GM12801 (cell line): Measurements from ENCODE around the gene CD177.

Source experiments
- CTCF ChIP-seq: IDR thresholded peaks from one replicate; pipeline ENCODE4 v1.5.1; 2011; ENCODE audit warnings: control low read depth; ENCODE audit not compliant: insufficient read length; ENCODE audit errors: extremely low read depth

Gene CD177

DNA sequence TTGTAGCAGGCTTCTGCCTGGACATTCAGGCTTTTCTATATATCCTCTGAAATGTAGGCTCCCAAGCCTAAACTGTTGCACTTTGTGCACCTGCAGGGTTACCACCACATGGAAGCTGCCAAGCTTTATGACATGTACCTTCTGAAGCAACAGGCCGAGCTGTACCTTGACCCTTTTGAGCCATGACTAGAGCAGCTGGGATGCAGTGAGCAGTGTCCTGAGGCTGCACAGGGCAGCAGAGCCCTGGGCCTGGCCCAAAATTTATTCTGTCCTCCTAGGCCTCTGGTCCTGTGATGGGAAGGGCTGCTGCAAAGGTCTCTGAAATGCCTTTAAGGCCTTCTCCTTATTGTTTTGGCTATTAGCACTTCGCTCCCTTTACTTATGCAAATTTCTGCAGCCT, 23.5 kb upstream of the CD177 start:
- no peak for TF ChIP-seq CTCF

DNA sequence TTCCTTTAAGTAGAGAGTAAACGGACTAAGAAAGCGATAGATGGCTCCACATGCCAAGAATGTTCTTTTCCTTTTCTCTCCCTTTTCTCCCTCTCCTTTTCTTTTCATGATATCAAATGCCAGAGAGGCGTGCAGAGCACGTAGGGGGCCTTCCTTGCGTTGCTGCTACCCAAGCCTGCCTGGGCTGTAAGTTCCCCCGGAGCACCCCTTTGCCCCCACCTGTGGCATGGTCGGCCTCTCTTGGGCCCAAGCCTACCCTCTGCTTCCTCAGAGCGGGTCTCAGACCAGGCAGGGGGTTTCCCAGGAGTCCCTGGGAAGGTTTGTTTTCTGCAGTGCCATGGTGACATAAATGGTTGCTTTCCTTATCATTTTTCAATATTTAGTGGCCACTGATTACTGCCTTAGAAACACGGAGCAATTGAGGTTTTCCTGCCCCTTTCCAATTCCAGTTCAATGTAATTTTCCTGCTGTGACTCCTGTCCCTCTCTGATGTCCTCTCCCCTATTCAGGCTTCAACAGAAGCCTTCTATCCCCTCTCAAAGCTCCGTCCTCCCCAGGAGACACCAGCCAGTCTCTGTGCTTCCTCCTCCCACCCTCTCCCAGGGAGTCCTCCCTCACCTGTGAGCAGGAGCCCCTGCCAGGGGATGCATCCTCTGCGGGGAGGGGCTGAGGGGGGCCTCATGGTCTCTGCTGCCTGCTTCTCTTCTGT, 22.6 kb upstream of the CD177 start:
- TF ChIP-seq CTCF = no peak

GRCh38 chr19:43331435-43332010, 22.0 kb upstream of the CD177 start:
- no peak for TF ChIP-seq CTCF

- TF ChIP-seq CTCF = no peak
Observed at GRCh38 chr19:43332058-43332922, 21.2 kb upstream of the CD177 start.

DNA sequence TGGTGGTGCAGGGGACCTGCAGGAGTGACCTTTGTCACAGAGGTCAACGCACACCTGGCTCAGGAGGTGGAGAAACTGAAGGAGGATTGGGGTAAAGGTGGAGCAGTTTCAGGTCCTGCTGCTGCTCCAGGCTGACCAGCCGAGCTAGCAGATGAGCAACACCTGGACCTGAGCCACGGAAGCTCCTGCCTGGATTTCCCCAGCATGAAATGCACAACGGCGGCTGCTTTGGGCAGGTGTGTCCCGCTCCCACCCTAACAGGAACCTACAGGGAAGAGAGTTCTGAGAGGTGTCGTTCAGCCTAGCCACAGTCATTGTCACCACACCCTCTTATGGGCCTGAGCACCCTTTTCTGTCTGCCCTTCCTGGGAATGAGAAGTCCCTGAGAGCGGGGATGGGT, 15.7 kb upstream of the CD177 start:
- TF ChIP-seq CTCF = no peak

DNA sequence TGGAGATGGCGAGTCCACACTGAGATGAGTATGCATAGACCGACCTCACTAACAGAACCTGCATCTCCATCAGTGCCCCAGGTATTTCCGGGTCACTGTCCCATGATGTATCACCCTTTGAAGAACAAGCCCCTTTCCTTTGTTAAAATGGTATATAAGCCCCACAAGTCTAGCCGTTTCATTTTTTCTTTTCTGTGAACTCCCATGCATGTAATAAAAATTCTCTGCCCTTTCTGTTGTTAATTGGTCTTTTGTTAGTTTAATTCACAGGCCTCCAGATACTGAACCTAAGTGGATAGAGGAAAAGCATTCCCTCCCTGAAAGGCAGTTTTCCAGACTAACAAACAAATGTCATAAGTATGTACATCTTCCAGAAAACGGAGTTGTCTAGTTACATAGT, 15.0 kb upstream of the CD177 start:
- TF ChIP-seq CTCF = no peak

DNA sequence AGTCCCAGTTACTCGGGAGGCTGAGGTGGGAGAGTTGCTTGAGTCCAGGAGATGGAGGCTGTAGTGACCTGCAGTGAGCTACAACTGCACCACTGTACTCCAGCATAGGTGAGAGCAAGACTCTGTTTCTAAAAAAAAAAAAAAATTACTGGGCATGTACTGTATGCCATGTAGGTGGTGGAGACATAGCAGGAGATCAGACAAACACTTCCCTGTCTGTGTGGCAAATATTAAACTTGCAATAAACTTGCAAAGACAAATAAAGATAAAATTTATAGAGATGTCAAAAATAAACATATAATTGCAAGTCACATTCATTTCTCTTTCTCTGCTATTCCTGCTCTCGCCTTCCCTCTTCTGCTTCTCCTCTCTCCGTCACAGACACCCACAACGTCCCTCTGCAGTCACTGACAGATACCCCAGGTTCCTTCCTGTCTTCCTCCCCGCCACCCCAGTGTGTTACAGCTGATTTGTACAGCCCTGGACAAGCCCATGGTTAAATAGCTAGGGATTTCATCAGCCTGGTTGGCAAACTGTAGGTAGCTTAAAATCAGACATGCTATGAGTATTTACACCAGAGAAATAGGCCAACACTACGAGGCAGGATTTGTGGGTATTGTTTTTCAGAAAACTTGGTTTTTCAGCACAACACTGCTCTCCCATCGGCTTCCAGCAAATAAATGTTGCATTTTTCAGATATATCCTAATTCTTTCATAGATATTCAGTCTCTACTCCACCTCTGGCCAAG, 1.3 kb upstream of the CD177 start:
- no peak for TF ChIP-seq CTCF
